ENCODE data around the gene C14orf180.

C14orf180 gene

GRCh38 chr14:104580961-104581360 is 1.4 kb downstream of the C14orf180 start:
- Histone ChIP-seq H3K4me1 (ENCODE audit: low read length) (no peaks in the 10 kb centered on the region), H2AFZ (ENCODE audit: low read depth, low read length) (no peak overlapping the region), H3K79me2 (ENCODE audit: low read length) (no peaks in the 10 kb centered on the region), H3K36me3 (replicated peaks; ENCODE audit: low read depth, low read length) (no peaks in the 10 kb centered on the region), H3K4me2 (ENCODE audit: low read length) (no peak overlapping the region), H3K27me3 (ENCODE audit: low read depth, low read length) (no peaks in the 10 kb centered on the region), H4K20me1 (ENCODE audit: insufficient read depth, low read length) (no peaks in the 10 kb centered on the region), H3K9ac (ENCODE audit: low read length) (no peak overlapping the region), H3K27ac (ENCODE audit: low read length) (no peak overlapping the region), H3K9me3 (ENCODE audit: insufficient read depth, low read length) (no peaks in the 10 kb centered on the region), H3K4me3 (ENCODE audit: low read length) (no peak overlapping the region)
- no peak for TF ChIP-seq EZH2phosphoT487 (IDR thresholded peaks at IDR 0.05; ENCODE audit: low read depth)

- H3K27me3 ChIP-seq (ENCODE audit: low read depth, low read length): no peaks in the 10 kb centered on the region
Observed at GRCh38 chr14:104581521-104581920, 2.0 kb downstream of the C14orf180 start.

GRCh38 chr14:104582005-104582404 is 2.4 kb downstream of the C14orf180 start:
- no peaks in the 10 kb centered on the region for H3K27me3 ChIP-seq (ENCODE audit: low read depth, low read length)
- no peak overlapping the region for H3K4me3 ChIP-seq (ENCODE audit: low read length)
- no peaks in the 10 kb centered on the region for H3K79me2 ChIP-seq (ENCODE audit: low read length)
- no peak for TF ChIP-seq EZH2phosphoT487 (IDR thresholded peaks at IDR 0.05; ENCODE audit: low read depth)
- no peak for TF ChIP-seq CTCF (IDR thresholded peaks at IDR 0.05; ENCODE audit: low read depth, low read length)
- H3K36me3 ChIP-seq (replicated peaks; ENCODE audit: low read depth, low read length): no peaks in the 10 kb centered on the region
- no peak overlapping the region for H3K27ac ChIP-seq (ENCODE audit: low read length)
- H3K9me3 ChIP-seq (ENCODE audit: insufficient read depth, low read length): no peaks in the 10 kb centered on the region
- H4K20me1 ChIP-seq (ENCODE audit: insufficient read depth, low read length): no peaks in the 10 kb centered on the region
- no peak overlapping the region for H2AFZ ChIP-seq (ENCODE audit: low read depth, low read length)
- H3K4me1 ChIP-seq (ENCODE audit: low read length): no peaks in the 10 kb centered on the region
- H3K4me2 ChIP-seq (ENCODE audit: low read length): no peak overlapping the region
- H3K9ac ChIP-seq (ENCODE audit: low read length): no peak overlapping the region

More at GRCh38 chr14:104581521-104581920, 2.0 kb downstream of the C14orf180 start:
- H3K9ac ChIP-seq (ENCODE audit: low read length): no peak overlapping the region
- no peaks in the 10 kb centered on the region for H3K36me3 ChIP-seq (replicated peaks; ENCODE audit: low read depth, low read length)
- no peak overlapping the region for H3K27ac ChIP-seq (ENCODE audit: low read length)
- H3K4me3 ChIP-seq (ENCODE audit: low read length): no peak overlapping the region
- no peaks in the 10 kb centered on the region for H4K20me1 ChIP-seq (ENCODE audit: insufficient read depth, low read length)
- H2AFZ ChIP-seq (ENCODE audit: low read depth, low read length): no peak overlapping the region
- no peaks in the 10 kb centered on the region for H3K79me2 ChIP-seq (ENCODE audit: low read length)
- H3K4me2 ChIP-seq (ENCODE audit: low read length): no peak overlapping the region
- no peaks in the 10 kb centered on the region for H3K4me1 ChIP-seq (ENCODE audit: low read length)
- TF ChIP-seq EZH2phosphoT487 (IDR thresholded peaks at IDR 0.05; ENCODE audit: low read depth): no peak
- TF ChIP-seq CTCF (IDR thresholded peaks at IDR 0.05; ENCODE audit: low read depth, low read length): no peak
- H3K9me3 ChIP-seq (ENCODE audit: insufficient read depth, low read length): no peaks in the 10 kb centered on the region

- no peaks in the 10 kb centered on the region for H3K79me2 ChIP-seq (ENCODE audit: low read length)
- H3K4me3 ChIP-seq (ENCODE audit: low read length): no peak overlapping the region
- no peaks in the 10 kb centered on the region for H4K20me1 ChIP-seq (ENCODE audit: insufficient read depth, low read length)
- no peak for TF ChIP-seq EZH2phosphoT487 (IDR thresholded peaks at IDR 0.05; ENCODE audit: low read depth)
- no peaks in the 10 kb centered on the region for H3K4me1 ChIP-seq (ENCODE audit: low read length)
- H3K27me3 ChIP-seq (ENCODE audit: low read depth, low read length): no peaks in the 10 kb centered on the region
- no peak overlapping the region for H2AFZ ChIP-seq (ENCODE audit: low read depth, low read length)
- no peaks in the 10 kb centered on the region for H3K9me3 ChIP-seq (ENCODE audit: insufficient read depth, low read length)
- no peak overlapping the region for H3K4me2 ChIP-seq (ENCODE audit: low read length)
- H3K27ac ChIP-seq (ENCODE audit: low read length): no peak overlapping the region
- no peaks in the 10 kb centered on the region for H3K36me3 ChIP-seq (replicated peaks; ENCODE audit: low read depth, low read length)
- H3K9ac ChIP-seq (ENCODE audit: low read length): no peak overlapping the region
Observed at GRCh38 chr14:104582662-104583061, 3.1 kb downstream of the C14orf180 start.

- H3K9ac ChIP-seq (ENCODE audit: low read length): no peak overlapping the region
- no peak for TF ChIP-seq CTCF (IDR thresholded peaks at IDR 0.05; ENCODE audit: low read depth, low read length)
- TF ChIP-seq EZH2phosphoT487 (IDR thresholded peaks at IDR 0.05; ENCODE audit: low read depth): no peak
- no peaks in the 10 kb centered on the region for H3K4me1 ChIP-seq (ENCODE audit: low read length)
Observed at GRCh38 chr14:104583424-104584306, 4.1 kb downstream of the C14orf180 start.

More at GRCh38 chr14:104583424-104584306, 4.1 kb downstream of the C14orf180 start:
- H3K4me3 ChIP-seq (ENCODE audit: low read length): no peak overlapping the region
- no peaks in the 10 kb centered on the region for H3K9me3 ChIP-seq (ENCODE audit: insufficient read depth, low read length)
- H3K4me2 ChIP-seq (ENCODE audit: low read length): no peak overlapping the region
- no peaks in the 10 kb centered on the region for H3K79me2 ChIP-seq (ENCODE audit: low read length)
- no peaks in the 10 kb centered on the region for H4K20me1 ChIP-seq (ENCODE audit: insufficient read depth, low read length)
- no peak overlapping the region for H3K27ac ChIP-seq (ENCODE audit: low read length)
- no peak overlapping the region for H2AFZ ChIP-seq (ENCODE audit: low read depth, low read length)
- no peaks in the 10 kb centered on the region for H3K36me3 ChIP-seq (replicated peaks; ENCODE audit: low read depth, low read length)
- no peaks in the 10 kb centered on the region for H3K27me3 ChIP-seq (ENCODE audit: low read depth, low read length)

Data from OCI-LY3 (cell line).